ENCODE measurements around the gene CYP4F11. TPM values are rescaled to one million over a fixed set of nuclear protein-coding genes. Genes with fewer than 3 reads are reported as not detected.
"Not testable (repeated sequence)": the region's sequence is repeated elsewhere in the genome, so short reads cannot be mapped to it uniquely, and the experiment has no call there.

Gene CYP4F11
- total RNA-seq, 1 donor, result not detected

GRCh38 chr19:15873771-15874170 lies 60.6 kb downstream of the CYP4F11 start:
- H3K4me3 ChIP-seq (ENCODE audit: low read length); H3K27me3 ChIP-seq (ENCODE audit: insufficient read depth, low read length); H3K9me3 ChIP-seq (ENCODE audit: low read depth, low read length): not testable (repeated sequence)

GRCh38 chr19:15871570-15871969 lies 62.8 kb downstream of the CYP4F11 start:
- H3K27me3 ChIP-seq (ENCODE audit: insufficient read depth, low read length), result no peaks in the 10 kb centered on the region
- peaks cover 28% of the 10 kb centered on the region for H3K4me1 ChIP-seq (ENCODE audit: insufficient read depth, low read length)
- H3K4me3 ChIP-seq (ENCODE audit: low read length), result no peak overlapping the region
- no peaks in the 10 kb centered on the region for H3K9me3 ChIP-seq (ENCODE audit: low read depth, low read length)

More at GRCh38 chr19:15873771-15874170, 60.6 kb downstream of the CYP4F11 start:
- peaks cover 28% of the 10 kb centered on the region for H3K4me1 ChIP-seq (ENCODE audit: insufficient read depth, low read length)

- Histone ChIP-seq H3K27me3 (ENCODE audit: insufficient read depth, low read length) (no peaks in the 10 kb centered on the region), H3K4me3 (ENCODE audit: low read length) (no peak overlapping the region), H3K4me1 (ENCODE audit: insufficient read depth, low read length) (peaks cover 28% of the 10 kb centered on the region), H3K9me3 (ENCODE audit: low read depth, low read length) (no peaks in the 10 kb centered on the region)
Measured at GRCh38 chr19:15869873-15870272, 64.5 kb downstream of the CYP4F11 start.

GRCh38 chr19:15869109-15869555 lies 65.2 kb downstream of the CYP4F11 start:
- no peaks in the 10 kb centered on the region for H3K9me3 ChIP-seq (ENCODE audit: low read depth, low read length)
- peaks cover 28% of the 10 kb centered on the region for H3K4me1 ChIP-seq (ENCODE audit: insufficient read depth, low read length)
- H3K4me3 ChIP-seq (ENCODE audit: low read length), result no peak overlapping the region
- H3K27me3 ChIP-seq (ENCODE audit: insufficient read depth, low read length), result no peaks in the 10 kb centered on the region

GRCh38 chr19:15866636-15867035 lies 67.7 kb downstream of the CYP4F11 start:
- no peaks in the 10 kb centered on the region for H3K27me3 ChIP-seq (ENCODE audit: insufficient read depth, low read length)

GRCh38 chr19:15864824-15865223 lies 69.5 kb downstream of the CYP4F11 start:
- no peak overlapping the region for H3K4me3 ChIP-seq (ENCODE audit: low read length)
- no peaks in the 10 kb centered on the region for H3K27me3 ChIP-seq (ENCODE audit: insufficient read depth, low read length)
- H3K9me3 ChIP-seq (ENCODE audit: low read depth, low read length), result no peaks in the 10 kb centered on the region

More at GRCh38 chr19:15866636-15867035, 67.7 kb downstream of the CYP4F11 start:
- Histone ChIP-seq H3K4me1 (ENCODE audit: insufficient read depth, low read length) (peaks cover 26% of the 10 kb centered on the region), H3K4me3 (ENCODE audit: low read length) (no peak overlapping the region), H3K9me3 (ENCODE audit: low read depth, low read length) (no peaks in the 10 kb centered on the region)

GRCh38 chr19:15863272-15863671 lies 71.1 kb downstream of the CYP4F11 start:
- Histone ChIP-seq H3K27me3 (ENCODE audit: insufficient read depth, low read length) (no peaks in the 10 kb centered on the region), H3K9me3 (ENCODE audit: low read depth, low read length) (no peaks in the 10 kb centered on the region), H3K4me1 (ENCODE audit: insufficient read depth, low read length) (no peaks in the 10 kb centered on the region), H3K4me3 (ENCODE audit: low read length) (no peak overlapping the region)

More at GRCh38 chr19:15864824-15865223, 69.5 kb downstream of the CYP4F11 start:
- peaks cover 10% of the 10 kb centered on the region for H3K4me1 ChIP-seq (ENCODE audit: insufficient read depth, low read length)

- Histone ChIP-seq H3K27me3 (ENCODE audit: insufficient read depth, low read length) (no peaks in the 10 kb centered on the region), H3K4me3 (ENCODE audit: low read length) (no peak overlapping the region), H3K9me3 (ENCODE audit: low read depth, low read length) (no peaks in the 10 kb centered on the region), H3K4me1 (ENCODE audit: insufficient read depth, low read length) (no peaks in the 10 kb centered on the region)
Measured at GRCh38 chr19:15862444-15862843, 71.9 kb downstream of the CYP4F11 start.

Other genes with a start within 250 kb of the CYP4F11 start
- not detected for gene OR10H2, start 206.5 kb downstream of the CYP4F11 start, total RNA-seq
- not detected for gene OR10H3, start 196.5 kb downstream of the CYP4F11 start, total RNA-seq
- gene OR10H5, start 146.9 kb downstream of the CYP4F11 start, total RNA-seq, result under 0.01 TPM
- not detected for gene OR10H1, start 118.9 kb downstream of the CYP4F11 start, total RNA-seq
- gene CYP4F2, start 36.5 kb downstream of the CYP4F11 start, total RNA-seq, result not detected
- not detected for gene OR10H4, start 14.5 kb upstream of the CYP4F11 start, total RNA-seq
- 180 TPM for gene TPM4, start 142.0 kb upstream of the CYP4F11 start, total RNA-seq
- 107 TPM for gene RAB8A, start 177.4 kb upstream of the CYP4F11 start, total RNA-seq
- gene HSH2D, start 209.2 kb upstream of the CYP4F11 start, total RNA-seq, result 32.2 TPM
- gene CIB3, start 239.0 kb upstream of the CYP4F11 start, total RNA-seq, result not detected

Measured in mononuclear cell (primary cell).